Left forelimb (tissue), 1 donor: Measurements from ENCODE around the gene LAMTOR5.
"Not testable (repeated sequence)": the region's sequence is repeated elsewhere in the genome, so short reads cannot be mapped to it uniquely, and the experiment has no call there.

Experiments used
- DNase-seq: peaks from one replicate; pipeline ENCODE4 v3.0.0-alpha.2; 2018; ENCODE audit warnings: low spot score

Gene LAMTOR5

DNA sequence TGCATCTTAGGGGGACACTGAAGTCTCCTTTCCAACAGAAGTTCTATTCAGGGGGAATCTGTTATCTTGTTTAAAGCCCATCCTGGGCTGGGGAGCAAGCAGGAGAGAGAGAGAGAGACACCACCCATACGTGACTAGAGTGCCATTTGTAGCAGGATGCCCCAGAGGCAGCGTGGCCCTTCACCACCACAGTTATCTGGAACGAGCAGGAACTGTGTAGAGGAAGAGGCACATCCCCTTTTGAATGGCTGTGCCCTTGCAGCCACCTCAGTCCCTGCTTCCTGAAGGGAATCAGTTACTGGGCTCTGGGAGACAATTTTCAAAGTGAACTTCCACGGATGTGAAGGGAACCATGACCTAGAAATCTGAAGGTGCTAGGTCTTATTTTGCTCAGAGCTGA lies 19.4 kb upstream of the LAMTOR5 start:
- DNase-seq: no peak

DNA sequence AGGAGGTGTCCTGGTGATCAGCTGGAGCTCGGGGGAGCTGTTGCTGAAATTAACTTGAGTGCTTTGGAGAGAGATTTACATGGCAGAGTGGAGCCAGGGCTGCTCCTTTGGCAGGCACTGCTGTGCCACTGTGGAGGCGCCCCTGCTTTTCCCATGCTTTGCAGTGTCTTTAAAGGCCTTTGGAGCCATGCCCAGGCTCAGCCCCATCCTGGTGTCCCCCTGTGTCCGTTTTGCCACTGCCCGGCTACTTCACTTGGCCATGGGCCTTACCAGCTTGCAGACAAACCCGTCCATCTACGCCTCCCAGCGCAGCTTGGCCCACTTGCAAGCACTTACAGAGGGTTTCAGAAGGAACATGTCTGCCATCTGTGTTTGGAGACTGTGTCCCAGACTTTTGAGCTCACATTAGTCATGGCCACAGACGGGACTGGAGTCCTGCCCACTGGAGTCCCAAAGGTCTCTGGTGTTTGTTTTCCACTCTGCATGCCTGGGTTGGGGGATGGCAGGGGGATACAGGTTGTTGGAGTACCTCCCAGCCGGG lies 18.2 kb upstream of the LAMTOR5 start:
- DNase-seq: no peak

DNA sequence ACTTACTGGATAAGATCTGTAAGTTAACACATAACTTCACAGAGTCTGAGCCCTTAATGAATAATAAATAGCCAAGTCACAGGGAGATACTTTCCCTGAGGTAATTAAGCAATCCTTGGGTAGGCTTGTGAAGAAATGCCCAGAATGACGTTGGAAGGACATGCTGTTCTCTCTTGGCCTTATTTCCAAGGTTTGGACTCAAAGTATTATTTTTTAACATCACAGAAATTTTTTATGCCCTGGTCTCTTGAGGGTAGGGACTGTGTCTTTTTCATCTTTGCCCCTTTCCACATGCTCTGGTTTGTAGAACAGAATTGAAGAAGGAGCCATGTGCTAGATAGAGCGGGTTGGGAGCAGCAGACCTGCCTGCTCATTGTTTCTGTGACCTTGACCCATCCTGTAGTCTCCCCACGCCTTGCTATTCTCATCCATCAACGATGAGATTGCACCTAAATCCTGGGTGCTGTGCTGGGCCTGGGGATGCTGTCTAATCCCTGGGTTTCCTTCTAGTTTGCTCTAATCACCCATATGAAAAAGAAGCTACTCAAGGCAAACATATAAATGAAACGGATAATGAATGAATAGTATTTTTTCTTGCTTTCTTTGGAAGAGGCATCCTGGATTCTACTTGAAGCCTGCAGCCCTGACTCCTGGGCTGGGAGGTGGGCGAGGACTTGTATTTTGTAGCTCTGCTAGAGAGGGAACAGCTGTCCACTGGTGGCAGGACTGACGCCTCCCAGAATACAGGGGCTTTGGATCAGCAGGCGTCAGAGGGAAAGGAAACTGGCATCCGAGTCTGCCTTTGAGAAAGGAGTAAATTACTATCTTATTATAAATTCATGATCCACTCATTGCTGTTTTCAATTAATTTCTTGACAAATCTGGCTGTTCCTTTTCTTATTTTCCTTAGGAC lies 17.5 kb upstream of the LAMTOR5 start:
- no peak for DNase-seq

DNA sequence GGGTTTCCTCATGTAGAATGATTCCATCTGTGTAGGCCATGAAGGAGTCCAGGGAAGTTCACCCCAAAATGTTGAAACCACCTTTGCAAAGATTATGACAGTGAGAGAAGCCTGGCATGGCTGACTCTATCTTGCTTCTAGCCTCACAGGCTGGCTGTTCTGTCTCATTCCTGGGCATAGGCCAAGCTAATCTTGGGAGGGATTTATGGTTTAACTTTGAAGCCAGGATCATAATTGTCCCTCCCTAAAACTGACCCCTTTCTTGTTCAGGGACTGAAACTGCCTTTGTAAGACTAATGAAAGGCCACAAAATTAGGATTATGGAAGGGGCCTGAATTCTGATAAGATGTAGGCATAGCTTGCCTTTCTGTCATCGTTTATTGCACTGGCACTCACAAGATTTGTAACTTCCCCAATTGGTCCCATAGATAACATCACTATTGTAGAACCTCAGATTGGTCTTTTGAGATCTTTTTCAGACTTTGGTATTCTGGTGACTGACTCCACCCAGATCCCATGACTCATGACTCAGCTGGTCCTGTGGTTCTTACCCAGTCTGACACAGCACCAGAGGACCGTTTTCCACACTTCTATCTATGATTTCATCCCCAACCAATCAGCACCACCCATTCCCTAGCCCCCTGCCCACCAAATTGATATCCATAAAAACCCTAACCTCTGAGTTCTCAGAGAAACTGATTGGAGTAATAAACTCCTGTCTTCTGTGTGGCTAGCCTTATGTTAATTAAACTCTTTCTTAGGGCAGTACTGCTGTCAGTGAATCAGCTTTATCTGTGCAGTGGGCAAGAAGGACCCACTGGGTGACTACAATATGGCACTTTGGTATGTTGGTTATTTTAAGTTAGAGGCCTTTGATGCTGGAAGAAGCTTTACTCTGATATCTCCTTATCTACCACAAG lies 13.6 kb upstream of the LAMTOR5 start:
- DNase-seq: no peak

DNA sequence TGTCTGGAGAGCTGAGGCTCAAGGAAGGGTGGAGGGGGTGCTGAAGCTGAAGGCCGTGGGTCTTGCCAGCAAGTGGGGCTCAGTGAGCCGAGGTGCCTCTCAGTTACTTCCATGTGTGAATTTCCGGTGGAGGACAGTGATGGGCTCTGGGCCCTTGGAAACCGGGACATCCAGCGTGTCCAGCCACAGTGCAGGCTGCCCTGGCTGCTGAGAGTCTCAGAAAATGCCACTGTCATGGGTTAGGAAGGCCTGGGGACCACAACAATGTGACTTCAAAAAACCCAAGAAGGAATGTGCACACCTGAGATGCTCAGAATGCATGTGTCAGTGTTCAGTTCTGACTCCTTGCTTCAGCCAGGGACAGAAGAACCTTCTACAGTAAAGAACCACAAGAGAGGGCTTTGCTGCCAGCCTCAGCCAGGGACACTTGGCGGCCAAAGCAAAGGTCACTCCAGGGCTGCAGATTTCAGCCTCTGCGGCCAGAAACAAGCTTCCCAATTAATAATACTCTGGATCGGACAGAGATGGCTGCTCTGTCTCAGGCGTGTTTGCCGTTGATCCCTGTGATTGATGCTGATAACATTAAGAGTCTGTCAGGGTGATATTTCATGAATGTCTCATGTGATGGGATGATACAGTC lies 12.6 kb upstream of the LAMTOR5 start:
- DNase-seq: no peak

DNA sequence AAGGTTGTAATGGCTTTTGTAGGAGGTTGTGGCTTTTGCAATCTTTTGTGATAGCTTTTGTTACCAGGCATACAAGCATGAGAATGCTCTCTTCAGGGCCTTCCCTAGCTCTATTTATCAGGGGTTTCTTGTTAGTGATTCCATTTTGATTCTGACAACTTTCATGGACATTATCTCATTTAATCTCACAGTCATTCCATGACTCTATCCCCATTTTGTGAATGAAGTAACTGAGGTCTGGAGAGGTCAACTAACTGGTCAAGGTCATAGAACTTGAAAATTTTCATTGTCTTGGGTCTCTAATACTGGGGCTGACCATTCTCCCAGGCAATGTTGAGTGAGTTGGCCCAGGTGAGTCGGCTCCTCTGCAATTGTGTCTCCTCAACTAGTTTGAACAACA lies 11.2 kb upstream of the LAMTOR5 start:
- no peak for DNase-seq

DNA sequence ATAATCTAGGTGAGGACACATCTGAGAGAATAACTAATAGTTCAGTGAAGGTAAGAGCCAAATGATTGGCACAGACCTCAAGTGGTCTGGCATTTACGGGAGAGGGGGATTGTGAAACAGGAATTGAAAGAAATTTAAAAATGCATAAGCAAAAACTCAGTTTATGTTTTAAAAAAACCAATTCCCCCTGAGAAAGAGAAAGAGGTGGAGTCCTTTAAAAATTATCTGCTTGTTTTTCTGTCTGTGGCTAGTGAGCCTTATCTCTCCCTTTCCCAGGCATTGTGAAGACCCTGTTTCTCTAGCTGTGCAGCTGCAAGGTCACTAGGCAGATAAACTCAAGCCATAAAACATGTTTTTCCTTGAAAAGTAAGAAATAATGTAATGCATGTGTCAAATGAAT lies 5.6 kb upstream of the LAMTOR5 start:
- not testable (repeated sequence) for DNase-seq

DNA sequence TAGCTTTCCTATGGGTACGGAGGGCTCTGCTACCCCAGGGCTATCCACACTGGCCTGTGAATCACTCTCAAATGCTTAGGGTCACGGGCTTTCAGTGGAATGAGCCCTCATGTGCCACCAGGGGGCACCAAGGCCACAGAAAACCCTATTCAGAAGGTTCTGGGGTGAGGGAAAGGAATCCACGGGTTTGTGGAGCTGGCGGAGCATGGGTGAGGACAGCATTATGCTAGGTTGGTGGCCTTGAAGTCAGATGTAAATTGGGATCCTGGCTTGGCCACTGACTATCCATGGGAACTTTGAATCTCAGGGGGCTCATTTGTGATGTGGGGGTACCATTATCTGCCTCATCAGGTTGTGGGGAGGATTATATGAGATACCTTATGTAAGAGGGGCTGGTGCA lies 5.1 kb upstream of the LAMTOR5 start:
- no peak for DNase-seq

DNA sequence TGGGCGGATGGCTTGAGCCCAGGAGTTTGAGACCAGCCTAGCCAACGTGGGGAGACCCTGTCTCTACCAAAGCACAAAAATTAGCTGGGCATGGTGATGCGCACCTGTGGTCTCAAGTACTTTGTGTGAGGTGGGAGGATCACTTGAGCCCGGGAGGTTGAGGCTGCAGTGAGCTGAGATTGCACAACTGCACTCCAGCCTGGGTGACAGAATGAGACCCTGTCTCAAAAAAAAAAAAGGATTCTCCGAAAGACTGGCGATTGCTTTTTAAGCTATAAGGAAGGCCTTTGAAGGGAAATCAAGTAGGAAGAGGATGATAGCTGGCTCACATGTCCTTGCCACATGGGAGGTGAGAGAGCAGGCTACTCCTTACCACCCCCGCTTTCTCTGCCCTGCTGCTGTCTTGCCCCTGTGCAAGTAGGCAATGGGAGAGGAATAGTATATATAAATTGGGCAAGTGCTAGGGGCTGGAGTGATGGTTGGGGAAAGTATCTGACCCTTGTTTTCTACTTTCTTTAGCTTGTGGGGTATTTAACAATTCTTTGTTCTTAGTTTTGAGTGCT lies 3.8 kb upstream of the LAMTOR5 start:
- no peak for DNase-seq

DNA sequence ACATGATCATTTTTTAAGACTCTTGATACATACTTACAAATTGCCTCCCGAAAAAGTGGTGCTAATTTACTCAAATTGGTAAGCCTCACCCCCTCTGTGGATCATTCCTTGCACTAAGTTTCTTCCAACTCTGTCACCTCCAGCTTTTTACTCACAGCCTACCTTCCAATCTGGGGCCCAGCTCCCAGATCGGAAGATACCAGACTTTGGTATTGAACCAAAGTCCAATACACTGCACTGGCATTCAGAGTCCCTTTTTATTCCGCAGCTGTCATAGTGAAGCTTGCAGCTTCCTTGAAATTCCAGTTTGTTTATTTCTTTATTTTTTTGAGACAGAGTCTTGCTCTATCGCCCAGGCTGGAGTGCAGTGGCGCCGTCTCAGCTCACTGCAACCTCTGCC lies 1.8 kb upstream of the LAMTOR5 start:
- DNase-seq: no peak

DNA sequence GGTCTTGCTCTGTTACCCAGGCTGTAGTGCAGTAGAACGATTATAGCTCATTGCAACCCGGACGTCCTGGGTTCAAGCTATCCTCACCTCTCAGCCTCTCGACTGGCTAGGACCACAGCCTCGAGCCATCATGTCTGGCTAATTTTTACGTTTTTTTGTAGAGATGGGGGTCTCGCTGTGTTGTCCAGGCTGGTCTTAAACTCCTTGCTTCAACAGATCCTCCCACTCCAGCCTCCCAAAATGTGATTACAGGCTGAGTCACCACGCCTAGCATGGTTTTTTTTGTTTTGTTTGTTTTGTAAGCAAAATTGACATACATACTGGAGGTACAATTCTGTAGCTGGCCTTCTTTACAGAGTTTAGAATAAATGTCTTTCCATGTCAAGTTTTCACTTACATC lies 994 bp upstream of the LAMTOR5 start:
- no peak for DNase-seq

DNA sequence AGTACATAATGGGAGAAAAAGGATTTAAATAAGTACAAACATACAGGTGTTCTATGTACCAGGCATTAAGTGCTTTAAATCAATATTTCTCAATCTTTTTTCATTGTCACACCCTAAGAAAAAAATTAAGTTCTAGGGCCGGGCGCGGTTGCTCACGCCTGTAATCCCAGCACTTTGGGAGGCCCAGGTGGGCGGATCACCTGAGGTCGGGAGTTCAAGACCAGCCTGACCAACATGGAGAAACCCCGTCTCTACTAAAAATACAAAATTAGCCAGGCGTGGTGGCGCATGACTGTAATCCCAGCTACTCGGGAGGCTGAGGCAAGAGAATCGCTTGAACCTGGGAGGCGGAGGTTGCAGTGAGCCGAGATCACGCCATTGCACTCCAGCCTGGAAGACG lies 1.1 kb downstream of the LAMTOR5 start:
- DNase-seq: not testable (repeated sequence)

DNA sequence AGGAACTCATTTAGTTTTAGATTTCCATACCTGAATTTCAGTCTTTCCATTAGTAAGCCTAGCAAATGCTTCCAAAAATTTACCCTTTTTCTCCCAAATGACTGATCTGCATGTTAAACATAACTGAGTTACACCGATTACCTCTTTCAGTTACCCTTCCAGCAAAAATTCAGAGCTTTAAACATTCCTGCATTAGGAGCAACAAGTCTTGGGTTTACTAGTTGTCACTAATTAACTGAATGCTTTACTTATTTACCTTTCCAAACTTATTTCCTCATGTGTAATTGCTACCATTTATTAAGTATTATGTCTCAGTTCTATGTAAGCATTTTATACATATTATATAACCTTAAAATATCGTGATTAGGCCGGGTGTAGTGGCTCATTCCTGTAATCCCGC lies 3.1 kb downstream of the LAMTOR5 start:
- no peak for DNase-seq

DNA sequence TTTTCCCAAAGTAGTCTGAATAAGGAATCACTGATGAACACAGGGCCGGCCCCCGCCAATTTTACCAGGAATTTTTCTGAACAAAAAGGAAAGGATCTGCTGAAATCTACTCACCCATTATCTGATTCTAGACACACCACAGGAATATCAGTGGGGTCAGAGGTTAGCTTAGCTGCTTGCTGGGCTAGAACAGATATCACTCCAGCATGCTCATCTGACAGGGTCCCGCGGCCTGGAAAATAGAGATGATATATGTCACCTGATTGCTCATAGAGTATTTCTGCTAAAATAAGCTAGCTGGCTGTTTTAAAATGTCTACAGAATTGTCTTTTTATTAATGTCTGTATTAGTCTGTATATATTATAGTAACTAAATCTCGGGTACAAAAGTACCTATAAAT lies 3.7 kb downstream of the LAMTOR5 start:
- no peak for DNase-seq

DNA sequence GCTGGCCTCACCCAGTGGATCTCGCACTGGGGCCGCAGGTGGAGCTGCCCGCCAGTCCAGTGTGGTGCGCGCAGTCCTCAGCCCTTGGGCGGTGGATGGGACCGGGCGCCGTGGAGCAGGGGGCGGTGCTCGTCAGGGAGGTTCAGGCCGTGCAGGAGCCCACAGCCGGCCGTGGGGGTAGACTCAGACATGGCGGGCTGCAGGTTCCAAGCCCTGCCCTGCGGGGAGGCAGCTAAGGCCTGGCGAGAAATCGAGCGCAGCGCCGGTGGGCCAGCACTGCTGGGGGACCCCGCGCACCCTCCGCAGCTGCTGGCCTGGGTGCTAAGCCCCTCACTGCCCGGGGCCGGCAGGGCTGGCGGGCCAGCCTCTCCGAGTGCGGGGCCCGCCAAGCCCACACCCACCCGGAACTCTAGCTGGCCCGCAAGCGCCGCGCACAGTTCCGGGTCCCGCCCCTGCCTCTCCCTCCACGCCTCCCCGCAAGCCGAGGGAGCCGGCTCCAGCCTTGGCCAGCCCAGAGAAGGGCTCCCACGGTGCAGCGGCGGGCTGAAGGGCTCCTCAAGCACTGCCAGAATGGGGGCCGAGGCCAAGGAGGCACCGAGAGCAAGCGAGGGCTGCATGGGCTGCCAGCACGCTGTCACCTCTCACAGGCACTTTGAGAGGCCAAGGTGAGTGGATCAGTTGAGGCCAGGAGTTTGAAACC lies 11.1 kb downstream of the LAMTOR5 start:
- DNase-seq: not testable (repeated sequence)

DNA sequence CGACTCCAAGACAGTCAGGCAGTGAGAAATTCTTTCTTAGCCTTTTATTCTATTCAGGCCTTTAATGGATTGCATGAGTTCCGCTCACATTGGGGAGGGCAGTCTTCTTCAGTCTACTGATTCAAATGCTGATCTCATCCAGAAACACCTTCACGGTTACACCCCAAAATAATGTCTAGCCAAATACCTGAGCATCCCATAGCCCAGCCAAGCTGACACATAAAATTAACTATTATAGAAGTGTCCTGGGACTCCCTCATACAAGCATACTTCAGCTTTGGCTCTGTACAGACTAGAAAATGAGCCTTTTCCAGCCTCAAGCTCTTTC lies 13.0 kb downstream of the LAMTOR5 start:
- no peak for DNase-seq

DNA sequence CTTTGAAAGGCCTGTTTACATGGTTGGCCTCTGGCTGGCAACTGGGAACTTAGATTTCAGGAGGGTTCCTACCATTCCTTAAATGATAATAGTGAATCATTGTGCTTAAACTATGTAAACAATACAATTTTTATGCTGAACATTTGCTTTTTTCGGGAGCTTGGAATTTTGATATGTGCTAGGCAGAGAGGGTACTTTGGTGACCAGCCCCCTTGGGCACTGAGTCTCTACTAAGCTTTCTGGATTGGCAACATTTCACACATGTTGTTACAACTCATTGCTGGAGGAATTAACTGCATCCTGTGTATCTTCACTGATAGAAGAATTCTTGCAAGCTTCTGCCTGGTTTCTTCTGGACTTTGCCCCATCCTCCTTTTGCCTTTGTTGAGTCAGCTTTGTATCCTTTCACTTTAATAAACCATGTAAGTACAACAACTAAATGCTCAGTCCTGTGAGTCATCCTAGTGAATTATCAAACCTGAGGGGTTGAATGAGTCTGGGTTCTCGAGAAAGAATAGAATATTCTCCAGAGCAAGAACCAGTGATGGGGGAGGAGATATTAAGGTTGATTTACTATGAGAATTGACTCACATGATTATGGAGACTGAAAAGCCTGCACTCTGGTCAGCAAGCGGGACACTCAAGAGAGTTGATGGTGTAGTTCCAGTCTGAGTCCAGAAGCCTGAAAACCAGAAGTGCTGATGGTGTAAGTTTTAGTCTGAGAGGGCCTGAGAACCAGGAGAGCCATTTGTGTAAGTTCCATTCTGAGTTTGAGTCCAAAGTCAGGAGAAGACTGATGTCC lies 13.6 kb downstream of the LAMTOR5 start:
- no peak for DNase-seq

DNA sequence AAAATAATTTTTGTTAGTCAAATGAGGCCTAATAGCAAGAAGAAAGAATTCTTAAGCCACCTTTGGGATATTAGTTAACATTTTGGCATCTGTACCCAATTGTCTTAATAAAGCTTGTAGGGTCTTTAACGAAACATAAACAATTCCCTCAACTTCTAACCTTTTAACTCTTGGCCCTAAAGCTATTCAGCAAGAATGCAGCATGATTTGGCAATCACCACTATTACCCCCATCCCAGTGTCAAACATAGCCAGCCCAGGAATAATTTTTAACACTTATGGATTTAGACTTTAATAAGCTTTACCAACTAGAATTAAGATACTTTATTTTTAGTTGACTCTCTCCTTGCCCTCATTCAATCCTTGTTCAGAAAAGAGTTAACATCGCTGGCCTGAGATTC lies 14.2 kb downstream of the LAMTOR5 start:
- no peak for DNase-seq

DNA sequence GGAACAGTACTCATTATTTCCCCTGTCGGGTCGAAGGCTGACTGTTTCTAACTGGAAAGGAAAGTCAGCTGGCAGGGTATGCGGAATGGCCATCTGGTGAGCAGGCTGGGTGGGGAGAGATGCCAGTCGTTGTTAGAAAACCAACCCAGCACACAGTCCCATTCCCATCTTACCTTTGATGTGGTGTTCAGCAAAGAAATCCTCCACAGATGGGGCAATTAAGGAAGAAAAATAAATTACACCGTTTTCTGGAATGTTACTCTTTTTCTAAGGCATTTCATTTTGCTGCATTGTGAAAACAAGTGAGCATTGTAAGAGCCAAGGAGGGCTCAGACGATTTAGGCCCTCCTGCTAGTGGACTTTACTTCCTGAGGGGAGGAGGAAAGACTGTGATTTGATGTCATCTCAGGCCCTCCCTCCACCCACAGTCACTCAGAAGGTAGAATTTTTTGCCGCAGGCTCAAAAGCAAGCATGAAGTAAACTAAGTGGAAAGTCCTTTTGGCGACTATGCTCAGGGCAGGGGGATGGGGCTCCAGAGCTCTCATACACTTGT lies 16.7 kb downstream of the LAMTOR5 start, which contains the start of gene SLC16A4:
Gene SLC16A4, minus strand, starts transcription at position 335 of the 554 bp plus-strand sequence. CDS start 1,703 bp downstream, outside the sequence.
- DNase-seq: no peak

DNA sequence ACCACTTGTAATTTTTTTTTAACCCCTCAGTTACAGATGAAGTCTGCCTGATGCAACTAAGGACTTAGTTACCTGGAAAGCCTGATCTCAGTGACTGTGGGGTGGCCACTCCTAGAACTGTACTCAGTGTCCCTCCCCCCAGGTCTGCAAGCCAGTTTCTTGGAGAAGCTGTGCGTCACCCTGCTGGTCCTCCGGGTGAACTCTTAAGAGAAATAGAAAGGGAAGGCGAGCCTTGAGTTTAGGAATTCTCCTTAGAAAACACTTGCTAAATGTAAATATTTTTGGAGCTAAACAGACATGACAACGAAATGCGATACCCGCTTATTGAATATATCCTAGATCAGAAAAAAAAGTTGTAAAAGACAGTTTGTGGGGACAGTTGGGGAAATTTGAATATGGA lies 17.4 kb downstream of the LAMTOR5 start:
- DNase-seq: no peak
